ENCODE data around the gene ZCCHC14. TPM values are rescaled to one million over a fixed set of nuclear protein-coding genes. Genes with fewer than 3 reads are reported as not detected.

The ZCCHC14 gene
- total and polyA plus RNA-seq, 2 of the 8 experiments (the other 6 are each of a cell fraction or from before 2014, with no cell fraction given), result 8.2 to 28.2 TPM

- Histone ChIP-seq H3K23ac (ENCODE audit: insufficient read length) (no peak overlapping the region), H4K5ac (ENCODE audit: insufficient read length, low read depth, low read length) (no peak overlapping the region), H4K8ac (ENCODE audit: extremely low read depth, insufficient read depth, low read length) (no peak overlapping the region), H3K18ac (ENCODE audit: extremely low read depth, low read length) (no peak overlapping the region), H2AK5ac (ENCODE audit: low read depth, low read length) (no peak overlapping the region), H3K4me1 (replicated peaks in 1 of 4; ENCODE audit: control insufficient read depth in 3 of 4, insufficient read depth in 4 of 4, low read length in 3 of 4) (peaks cover 9 to 23% (median 13%) of the 10 kb centered on the region in 4 experiments), H3K9ac (replicated peaks in 1 of 4; ENCODE audit: extremely low read depth in 1 of 4, low read depth in 3 of 4, low read length in 3 of 4) (peak overlapping the region in 1 of 4 experiments; percentile 40; a peak in 1 of 7 replicates), H3K4me3 (ENCODE audit: extremely low read depth in 1 of 4, insufficient read depth in 2 of 4, low read depth in 3 of 4, low read length in 4 of 4) (peak overlapping the region in 3 of 4 experiments; percentile 44 to 58 (median 57); a peak in 5 of 8 replicates), H2BK15ac (ENCODE audit: low read length) (no peak overlapping the region), H3K23me2 (ENCODE audit: low read depth, low read length) (peaks cover 12% of the 10 kb centered on the region; the same call in 1 of the 2 replicates), H3K4ac (replicated peaks; ENCODE audit: insufficient read length, low read depth, low read length) (no peak overlapping the region), H3K27me3 (replicated peaks in 1 of 4; ENCODE audit: control insufficient read depth in 3 of 4, extremely low read depth in 1 of 4, insufficient read depth in 3 of 4, low read length in 3 of 4) (no peaks in the 10 kb centered on the region; a peak in 1 of 7 replicates), H2BK120ac (replicated peaks; ENCODE audit: low read depth, low read length) (no peak overlapping the region), H2AFZ (ENCODE audit: low read length) (no peak overlapping the region), H3K4me2 (ENCODE audit: insufficient read depth in 1 of 2, low read depth in 2 of 2, low read length in 2 of 2) (peak overlapping the region; percentile 82 to 87), H3K36me3 (ENCODE audit: control insufficient read depth in 2 of 4, insufficient read depth in 4 of 4, low read length in 3 of 4) (no peaks in the 10 kb centered on the region), H3K79me1 (ENCODE audit: low read depth, low read length) (no peaks in the 10 kb centered on the region; the same call in none of the 2 replicates), H3K79me2 (ENCODE audit: control insufficient read depth in 1 of 2, insufficient read depth in 2 of 2, low read length in 2 of 2) (peaks cover 9 to 64% of the 10 kb centered on the region in 2 experiments), H2BK5ac (ENCODE audit: low read depth, low read length) (no peak overlapping the region), H4K20me1 (replicated peaks in 1 of 2; ENCODE audit: control insufficient read depth in 1 of 2, insufficient read depth in 2 of 2, low read length in 2 of 2) (peaks cover 17 to 22% of the 10 kb centered on the region in 2 experiments), H4K91ac (replicated peaks; ENCODE audit: insufficient read length, low read length) (no peak overlapping the region), H3K9me3 (ENCODE audit: insufficient read depth in 2 of 2, low read depth in 1 of 2, low read length in 1 of 2) (no peaks in the 10 kb centered on the region), H2BK20ac (ENCODE audit: low read length) (no peak overlapping the region), H3K56ac (replicated peaks; ENCODE audit: insufficient read length, low read depth, low read length) (no peak overlapping the region), H3K14ac (ENCODE audit: insufficient read length) (no peak overlapping the region), H3K27ac (ENCODE audit: low read depth, low read length) (no peak overlapping the region), H2BK12ac (ENCODE audit: low read depth, low read length) (no peak overlapping the region)
- TF ChIP-seq TAF7 (optimal IDR thresholded peaks at IDR 0.05; ENCODE audit: borderline replicate concordance, low read depth, low read length) (no peak), EZH2 (IDR thresholded peaks at IDR 0.05; ENCODE audit: low read depth, low read length, severe bottlenecking) (no peak), NRF1 (IDR thresholded peaks at IDR 0.05; ENCODE audit: low read depth, low read length) (no peak)
- no peak for FAIRE-seq
- DNase-seq (ENCODE audit: low read depth in 1 of 2, low spot score in 2 of 2), result no peak
- ChIA-PET CTCF (ENCODE audit: partially characterized antibody) (interaction anchor here (0.8 to 0.9 kb wide), 2 partner anchors 17 to 24 kb away, joined by 3 read pairs; no protein-coding TSS in a partner anchor), POLR2A (ENCODE audit: partially characterized antibody) (interaction anchor here (0.7 to 1.0 kb wide), 2 partner anchors 81 to 218 kb away, joined by 3 read pairs; no protein-coding TSS in a partner anchor)
- WGBS, 2 experiments (ENCODE audit: extremely low coverage in 1 of 2, insufficient coverage in 1 of 2, insufficient read length in 1 of 2, insufficient replicate concordance in 2 of 2, low coverage in 1 of 2, low lambda C conversion rate in 2 of 2, missing lambda C conversion rate in 1 of 2), result 86% methylated on average over 16 of the region's 16 CpGs; no CpG with 5 or more reads in 1 of the 2 experiments
Measured at GRCh38 chr16:87490096-87490798, 2.6 kb downstream of the ZCCHC14 start.
